ENCODE measurements around the gene B9D2. TPM values are rescaled to one million over a fixed set of nuclear protein-coding genes. Genes with fewer than 3 reads are reported as not detected.
A peak's percentile ranks its signal among the peaks of the same experiment; 100 is the strongest.

B9D2 gene
- total and polyA plus RNA-seq, 4 donors = 2.4 to 9.3 (median 7.0) TPM

- Histone ChIP-seq H3K4me3 (ENCODE audit: low read depth, low read length) (no peak overlapping the region), H3K36me3 (ENCODE audit: control insufficient read depth, insufficient read depth, low read length) (peaks cover 17% of the 10 kb centered on the region), H3K27ac (ENCODE audit: low read depth, low read length) (no peak overlapping the region), H3K9me3 (ENCODE audit: control insufficient read depth, insufficient read depth, low read length) (no peaks in the 10 kb centered on the region), H3K4me1 (ENCODE audit: control insufficient read depth, insufficient read depth, low read length) (peaks cover under 1% of the 10 kb centered on the region), H3K27me3 (ENCODE audit: control insufficient read depth, insufficient read depth, low read length) (no peaks in the 10 kb centered on the region)
- no peak for DNase-seq (ENCODE audit: low read depth in 4 of 6, low spot score in 6 of 6)
- WGBS (ENCODE audit: insufficient coverage) = 91% methylated on average over 5 of the region's 6 CpGs
Observed at GRCh38 chr19:41405776-41406175, 41.8 kb upstream of the B9D2 start.

- Histone ChIP-seq H3K27ac (ENCODE audit: low read depth, low read length) (no peak overlapping the region), H3K4me3 (ENCODE audit: low read depth, low read length) (no peak overlapping the region), H3K27me3 (ENCODE audit: control insufficient read depth, insufficient read depth, low read length) (no peaks in the 10 kb centered on the region), H3K36me3 (ENCODE audit: control insufficient read depth, insufficient read depth, low read length) (peaks cover 12% of the 10 kb centered on the region), H3K4me1 (ENCODE audit: control insufficient read depth, insufficient read depth, low read length) (peaks cover 9% of the 10 kb centered on the region), H3K9me3 (ENCODE audit: control insufficient read depth, insufficient read depth, low read length) (no peaks in the 10 kb centered on the region)
- DNase-seq (ENCODE audit: low read depth in 4 of 6, low spot score in 6 of 6) = no peak
- 77% methylated on average over 10 of the region's 12 CpGs for WGBS (ENCODE audit: insufficient coverage)
Observed at GRCh38 chr19:41403181-41403970, 39.4 kb upstream of the B9D2 start.

- WGBS (ENCODE audit: insufficient coverage) = 100% methylated on average over 1 of the region's 3 CpGs
- no peak for DNase-seq (ENCODE audit: low read depth in 4 of 6, low spot score in 6 of 6)
- H3K4me1 ChIP-seq (ENCODE audit: control insufficient read depth, insufficient read depth, low read length) = peaks cover 9% of the 10 kb centered on the region
Observed at GRCh38 chr19:41402010-41402409, 38.1 kb upstream of the B9D2 start.

GRCh38 chr19:41401483-41401882 lies 37.5 kb upstream of the B9D2 start:
- no peaks in the 10 kb centered on the region for H3K9me3 ChIP-seq (ENCODE audit: control insufficient read depth, insufficient read depth, low read length)
- H3K27ac ChIP-seq (ENCODE audit: low read depth, low read length) = no peak overlapping the region
- DNase-seq (ENCODE audit: low read depth in 4 of 6, low spot score in 6 of 6) = no peak
- peaks cover 10% of the 10 kb centered on the region for H3K4me1 ChIP-seq (ENCODE audit: control insufficient read depth, insufficient read depth, low read length)
- 100% methylated on average over 1 of the region's 4 CpGs for WGBS (ENCODE audit: insufficient coverage)
- no peak overlapping the region for H3K4me3 ChIP-seq (ENCODE audit: low read depth, low read length)
- H3K36me3 ChIP-seq (ENCODE audit: control insufficient read depth, insufficient read depth, low read length) = peaks cover 12% of the 10 kb centered on the region
- no peaks in the 10 kb centered on the region for H3K27me3 ChIP-seq (ENCODE audit: control insufficient read depth, insufficient read depth, low read length)

More at GRCh38 chr19:41402010-41402409, 38.1 kb upstream of the B9D2 start:
- Histone ChIP-seq H3K27ac (ENCODE audit: low read depth, low read length) (no peak overlapping the region), H3K4me3 (ENCODE audit: low read depth, low read length) (no peak overlapping the region), H3K9me3 (ENCODE audit: control insufficient read depth, insufficient read depth, low read length) (no peaks in the 10 kb centered on the region), H3K36me3 (ENCODE audit: control insufficient read depth, insufficient read depth, low read length) (peaks cover 12% of the 10 kb centered on the region), H3K27me3 (ENCODE audit: control insufficient read depth, insufficient read depth, low read length) (no peaks in the 10 kb centered on the region)

GRCh38 chr19:41399525-41399924 lies 35.6 kb upstream of the B9D2 start:
- Histone ChIP-seq H3K36me3 (ENCODE audit: control insufficient read depth, insufficient read depth, low read length) (peaks cover 7% of the 10 kb centered on the region), H3K9me3 (ENCODE audit: control insufficient read depth, insufficient read depth, low read length) (no peaks in the 10 kb centered on the region), H3K27me3 (ENCODE audit: control insufficient read depth, insufficient read depth, low read length) (no peaks in the 10 kb centered on the region), H3K27ac (ENCODE audit: low read depth, low read length) (no peak overlapping the region), H3K4me1 (ENCODE audit: control insufficient read depth, insufficient read depth, low read length) (peaks cover 16% of the 10 kb centered on the region), H3K4me3 (ENCODE audit: low read depth, low read length) (no peak overlapping the region)
- DNase-seq (ENCODE audit: low read depth in 4 of 6, low spot score in 6 of 6) = no peak
- WGBS (ENCODE audit: insufficient coverage) = 100% methylated on average over 1 of the region's 2 CpGs

- H3K4me1 ChIP-seq (ENCODE audit: control insufficient read depth, insufficient read depth, low read length) = peaks cover 16% of the 10 kb centered on the region
Observed at GRCh38 chr19:41399091-41399490, 35.1 kb upstream of the B9D2 start.

GRCh38 chr19:41398598-41398997 lies 34.6 kb upstream of the B9D2 start:
- Histone ChIP-seq H3K4me1 (ENCODE audit: control insufficient read depth, insufficient read depth, low read length) (peaks cover 16% of the 10 kb centered on the region), H3K27ac (ENCODE audit: low read depth, low read length) (no peak overlapping the region), H3K27me3 (ENCODE audit: control insufficient read depth, insufficient read depth, low read length) (no peaks in the 10 kb centered on the region), H3K36me3 (ENCODE audit: control insufficient read depth, insufficient read depth, low read length) (peaks cover 8% of the 10 kb centered on the region), H3K9me3 (ENCODE audit: control insufficient read depth, insufficient read depth, low read length) (no peaks in the 10 kb centered on the region), H3K4me3 (ENCODE audit: low read depth, low read length) (peak overlapping the region; percentile 98)
- WGBS (ENCODE audit: insufficient coverage) = 100% methylated on average over 1 of the region's 3 CpGs
- DNase-seq (ENCODE audit: low read depth in 4 of 6, low spot score in 6 of 6) = no peak

More at GRCh38 chr19:41399091-41399490, 35.1 kb upstream of the B9D2 start:
- Histone ChIP-seq H3K27me3 (ENCODE audit: control insufficient read depth, insufficient read depth, low read length) (no peaks in the 10 kb centered on the region), H3K9me3 (ENCODE audit: control insufficient read depth, insufficient read depth, low read length) (no peaks in the 10 kb centered on the region), H3K4me3 (ENCODE audit: low read depth, low read length) (no peak overlapping the region), H3K36me3 (ENCODE audit: control insufficient read depth, insufficient read depth, low read length) (peaks cover 7% of the 10 kb centered on the region), H3K27ac (ENCODE audit: low read depth, low read length) (no peak overlapping the region)
- 89% methylated on average over 3 of the region's 3 CpGs for WGBS (ENCODE audit: insufficient coverage)
- no peak for DNase-seq (ENCODE audit: low read depth in 4 of 6, low spot score in 6 of 6)

- 0% methylated on average over 4 of the region's 5 CpGs for WGBS (ENCODE audit: insufficient coverage)
- peaks cover 8% of the 10 kb centered on the region for H3K36me3 ChIP-seq (ENCODE audit: control insufficient read depth, insufficient read depth, low read length)
- no peaks in the 10 kb centered on the region for H3K27me3 ChIP-seq (ENCODE audit: control insufficient read depth, insufficient read depth, low read length)
- H3K27ac ChIP-seq (ENCODE audit: low read depth, low read length) = peak overlapping the region; percentile 74
- peak in 1 of 6 donors; percentile 9 for DNase-seq (ENCODE audit: low read depth in 4 of 6, low spot score in 6 of 6)
- H3K4me1 ChIP-seq (ENCODE audit: control insufficient read depth, insufficient read depth, low read length) = peaks cover 16% of the 10 kb centered on the region
- peak overlapping the region; percentile 98 for H3K4me3 ChIP-seq (ENCODE audit: low read depth, low read length)
- no peaks in the 10 kb centered on the region for H3K9me3 ChIP-seq (ENCODE audit: control insufficient read depth, insufficient read depth, low read length)
Observed at GRCh38 chr19:41398050-41398418, 34.1 kb upstream of the B9D2 start.

- WGBS (ENCODE audit: insufficient coverage) = under 1% methylated on average over 47 of the region's 50 CpGs
- Histone ChIP-seq H3K4me3 (ENCODE audit: low read depth, low read length) (peak within 1 kb of the TSS; percentile 98), H3K9me3 (ENCODE audit: control insufficient read depth, insufficient read depth, low read length) (no peaks in the 10 kb centered on the region), H3K4me1 (ENCODE audit: control insufficient read depth, insufficient read depth, low read length) (peaks cover 16% of the 10 kb centered on the region), H3K27me3 (ENCODE audit: control insufficient read depth, insufficient read depth, low read length) (no peaks in the 10 kb centered on the region), H3K27ac (ENCODE audit: low read depth, low read length) (peak within 1 kb of the TSS; percentile 74), H3K36me3 (ENCODE audit: control insufficient read depth, insufficient read depth, low read length) (peaks cover 14% of the 10 kb centered on the region)
- peak; percentile 98 to 100 (median 100) for DNase-seq (ENCODE audit: low read depth in 4 of 6, low spot score in 6 of 6)
Observed at GRCh38 chr19:41397086-41398049, 33.4 kb upstream of the B9D2 start, which contains the start of the genes BCKDHA and EXOSC5. BCKDHA (plus strand) TSS chr19:41397818; CDS start chr19:41397828, 10 bp downstream. EXOSC5 (minus strand) TSS chr19:41397359; CDS start chr19:41397328, 31 bp downstream.

Measured in spinal cord (tissue), 10 donors.